Tibial artery (tissue), 4 donors: ENCODE measurements around the gene SH3D21.
A peak's percentile ranks its signal among the peaks of the same experiment; 100 is the strongest.

Experiments used
- DNase-seq, 2 donors: peaks; one replicate each; pipeline ENCODE4 v3.0.0-alpha.2; 2019
- H3K27ac ChIP-seq, 2 donors: fragments of 200-600 bp; sonication (generic) in 1 of 2; 1 replicate in 1 of 2; 2 replicates in 1 of 2; pipeline ENCODE4 v1.5.1; 2018 to 2019; ENCODE audit warnings: mild to moderate bottlenecking in 1 of 2
- H3K27me3 ChIP-seq, 2 donors: fragments of 200-600 bp; sonication (generic) in 1 of 2; one replicate each; pipeline versions ENCODE4 v1.5.1 to v1.6.0; 2016 to 2019
- H3K36me3 ChIP-seq, 3 donors: fragments of 200-600 bp; sonication (generic) in 2 of 3; one replicate each; pipeline ENCODE4 v1.5.1; 2016 to 2019; ENCODE audit warnings: mild to moderate bottlenecking in 2 of 3
- H3K4me1 ChIP-seq, 4 donors: fragments of 200-600 bp; sonication (generic) in 2 of 4; 1 replicate in 3 of 4; 2 replicates in 1 of 4; pipeline ENCODE4 v1.5.1; 2016 to 2019
- H3K4me3 ChIP-seq, 2 donors: fragments of 200-600 bp; sonication (generic) in 1 of 2; 1 replicate in 1 of 2; 2 replicates in 1 of 2; pipeline ENCODE4 v1.5.1; 2018 to 2019; ENCODE audit warnings: mild to moderate bottlenecking in 2 of 2
- H3K9me3 ChIP-seq, 3 donors: fragments of 200-600 bp; sonication (generic) in 1 of 3; one replicate each; pipeline ENCODE4 v1.5.1; 2016 to 2019
- CTCF ChIP-seq, 2 experiments: fragments of 200-600 bp in 1 of 2; fragments of 450-650 bp in 1 of 2; IDR thresholded peaks; one replicate each; pipeline ENCODE4 v1.5.1; 2017 to 2019; ENCODE audit warnings: antibody characterized with exemption in 2 of 2, mild to moderate bottlenecking in 1 of 2, moderate library complexity in 1 of 2
- intact Hi-C: fragments of 100-400 bp; cut with DNase I; formaldehyde crosslinking; loops from one replicate; pipeline ENCODE4 v1.15.0; 2023; ENCODE audit warnings: low total_unique reads

Gene SH3D21

GRCh38 chr1:36269408-36269838 lies 36.7 kb upstream of the SH3D21 start:
- Histone ChIP-seq H3K9me3 (no peaks in the 10 kb centered on the region), H3K27me3 (no peaks in the 10 kb centered on the region), H3K4me1 (peaks cover 0 to 36% (median 5%) of the 10 kb centered on the region in 4 donors), H3K4me3 (no peak overlapping the region), H3K36me3 (peaks cover 8 to 20% (median 9%) of the 10 kb centered on the region in 3 donors), H3K27ac (no peak overlapping the region)
- no peak for DNase-seq
- intact Hi-C loops: no loop called here
- no peak for TF ChIP-seq CTCF (IDR thresholded peaks at IDR 0.05)

GRCh38 chr1:36273024-36273423 lies 33.1 kb upstream of the SH3D21 start:
- Histone ChIP-seq H3K4me3 (no peak overlapping the region), H3K27ac (no peak overlapping the region), H3K27me3 (no peaks in the 10 kb centered on the region), H3K36me3 (peaks cover 4 to 15% (median 9%) of the 10 kb centered on the region in 3 donors), H3K9me3 (no peaks in the 10 kb centered on the region), H3K4me1 (peaks cover 0 to 20% (median 5%) of the 10 kb centered on the region in 4 donors)
- intact Hi-C loops: no loop called here
- no peak for TF ChIP-seq CTCF (IDR thresholded peaks at IDR 0.05)
- no peak for DNase-seq

- Histone ChIP-seq H3K4me1 (peaks cover 0 to 22% (median 5%) of the 10 kb centered on the region in 4 donors), H3K27ac (no peak overlapping the region), H3K4me3 (no peak overlapping the region), H3K27me3 (no peaks in the 10 kb centered on the region), H3K9me3 (no peaks in the 10 kb centered on the region), H3K36me3 (peaks cover 4 to 9% (median 9%) of the 10 kb centered on the region in 3 donors)
- no peak for DNase-seq
- intact Hi-C loops: no loop called here
- no peak for TF ChIP-seq CTCF (IDR thresholded peaks at IDR 0.05)
Observed at GRCh38 chr1:36274201-36274600, 32.0 kb upstream of the SH3D21 start.

DNA sequence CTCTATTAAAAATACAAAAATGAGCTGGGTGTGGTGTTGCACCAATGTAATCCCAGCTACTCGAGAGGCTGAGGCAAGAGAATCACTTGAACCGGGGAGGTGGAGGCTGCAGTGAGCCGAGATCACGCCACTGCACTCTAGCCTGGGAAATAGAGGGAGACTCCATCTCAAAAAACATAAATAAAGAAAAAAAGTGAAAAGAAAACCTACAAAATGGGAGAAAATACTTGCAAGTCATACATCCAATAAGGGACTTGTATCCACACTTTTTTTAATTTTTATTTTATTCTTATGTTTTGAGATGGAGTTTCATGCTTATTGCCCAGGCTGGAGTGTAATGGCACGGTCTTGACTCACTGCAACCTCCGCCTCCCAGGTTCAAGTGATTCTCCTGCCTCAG lies 29.5 kb upstream of the SH3D21 start:
- Histone ChIP-seq H3K4me3 (no peak overlapping the region), H3K27me3 (no peaks in the 10 kb centered on the region), H3K27ac (no peak overlapping the region), H3K4me1 (peaks cover 0 to 24% (median 17%) of the 10 kb centered on the region in 4 donors), H3K9me3 (no peaks in the 10 kb centered on the region), H3K36me3 (peaks cover 0 to 9% (median 6%) of the 10 kb centered on the region in 3 donors)
- DNase-seq: no peak
- no peak for TF ChIP-seq CTCF (IDR thresholded peaks at IDR 0.05)
- intact Hi-C loops: no loop called here

DNA sequence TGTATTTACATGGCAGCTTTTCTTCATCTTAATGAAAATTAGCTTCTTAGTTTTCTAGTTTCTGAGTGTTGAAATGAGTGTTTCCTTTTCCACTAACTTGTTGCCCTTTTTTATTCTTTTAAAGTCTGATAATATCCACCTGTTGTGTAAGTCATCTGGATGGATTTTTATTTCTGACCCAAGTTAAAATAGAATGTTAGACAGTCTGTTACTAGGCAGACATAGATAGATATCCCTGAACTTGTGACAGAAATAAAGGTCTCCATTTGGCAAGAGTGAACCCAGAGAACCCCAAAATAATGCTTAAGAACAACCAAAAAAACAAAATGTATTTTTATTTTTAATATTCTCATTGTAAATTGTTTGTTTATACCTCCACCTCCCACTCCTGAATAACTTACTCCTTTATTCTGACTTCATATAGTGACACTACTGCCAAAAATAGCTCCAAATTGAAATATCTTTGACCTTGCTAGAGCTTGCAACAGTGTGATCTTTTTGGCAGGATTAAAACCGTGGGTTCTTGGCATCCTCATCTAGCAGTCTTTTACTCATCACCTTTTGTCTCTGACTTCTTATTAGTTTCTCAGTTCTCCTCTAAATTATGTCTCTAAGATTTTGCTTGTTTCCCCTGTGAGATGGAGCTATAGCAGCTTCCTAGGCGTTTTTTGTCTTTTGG lies 26.9 kb upstream of the SH3D21 start:
- TF ChIP-seq CTCF (IDR thresholded peaks at IDR 0.05): no peak
- Histone ChIP-seq H3K36me3 (peaks cover 0 to 19% (median 7%) of the 10 kb centered on the region in 3 donors), H3K27me3 (no peaks in the 10 kb centered on the region), H3K27ac (peak overlapping the region in 1 of 2 donors; percentile 14), H3K4me3 (no peak overlapping the region), H3K9me3 (no peaks in the 10 kb centered on the region), H3K4me1 (peaks cover 0 to 33% (median 19%) of the 10 kb centered on the region in 4 donors)
- no peak for DNase-seq
- intact Hi-C loops: no loop called here
